ENCODE results near the gene TENT5C. TPM values are rescaled to one million over a fixed set of nuclear protein-coding genes. Genes with fewer than 3 reads are reported as not detected.

The TENT5C gene
- total and polyA plus RNA-seq, 9 of the 15 experiments (the other 6 are each of a cell fraction or from before 2014, with no cell fraction given): 1.8 to 7.7 (median 4.0) TPM

GRCh38 chr1:117644696-117645311 lies 39.0 kb downstream of the TENT5C start (continued):
- no peak; the same call in 1 of the 2 replicates for TF ChIP-seq ZBTB40 (IDR thresholded peaks at IDR 0.05)
- TF ChIP-seq ZBTB40 (CRISPR knock-in tag; IDR thresholded peaks at IDR 0.05): no peak
- no peak for TF ChIP-seq NFYB (IDR thresholded peaks at IDR 0.05; ENCODE audit: extremely low read depth, insufficient read length)
- TF ChIP-seq BRD4 (IDR thresholded peaks at IDR 0.05): no peak
- TF ChIP-seq HSF4 (CRISPR knock-in tag; IDR thresholded peaks at IDR 0.05; ENCODE audit: borderline replicate concordance): no peak
- TF ChIP-seq ZNF239 (CRISPR knock-in tag; IDR thresholded peaks at IDR 0.05): no peak
- TF ChIP-seq ZNF263 (CRISPR knock-in tag; IDR thresholded peaks at IDR 0.05; ENCODE audit: borderline replicate concordance): no peak
- no peak for TF ChIP-seq NKRF (IDR thresholded peaks at IDR 0.05; ENCODE audit: borderline replicate concordance)
- peak; percentile 94 for TF ChIP-seq CBFA2T3 (IDR thresholded peaks at IDR 0.05)
- peak; percentile 88 for TF ChIP-seq FOSL1 (tag; conservative IDR thresholded peaks at IDR 0.05)
- TF ChIP-seq XRCC4 (IDR thresholded peaks at IDR 0.05; ENCODE audit: extremely low read depth, insufficient read depth, insufficient read length): no peak
- TF ChIP-seq PHF21A (IDR thresholded peaks at IDR 0.05; ENCODE audit: borderline replicate concordance, low read depth): no peak
- no peak for TF ChIP-seq RBM22 (IDR thresholded peaks at IDR 0.05; ENCODE audit: low read depth, low read length, poor library complexity, severe bottlenecking)
- TF ChIP-seq HDAC8 (tag; IDR thresholded peaks at IDR 0.05): no peak
- TF ChIP-seq ZNF282 (CRISPR knock-in tag; IDR thresholded peaks at IDR 0.05): no peak
- no peak for TF ChIP-seq ZBTB26 (CRISPR knock-in tag; IDR thresholded peaks at IDR 0.05)
- TF ChIP-seq FOXJ3 (CRISPR knock-in tag; IDR thresholded peaks at IDR 0.05): no peak

Data from K562 (cell line).